GM21529 (cell line): ENCODE measurements around the gene PRKCSH.
"Not testable (repeated sequence)": the region's sequence is repeated elsewhere in the genome, so short reads cannot be mapped to it uniquely, and the experiment has no call there.

Experiments
- ATAC-seq: cut with Tn5 transposase; IDR thresholded peaks from one replicate; pipeline ENCODE4 v1.9.1; 2021; ENCODE audit not compliant: unreplicated experiment

PRKCSH gene

DNA sequence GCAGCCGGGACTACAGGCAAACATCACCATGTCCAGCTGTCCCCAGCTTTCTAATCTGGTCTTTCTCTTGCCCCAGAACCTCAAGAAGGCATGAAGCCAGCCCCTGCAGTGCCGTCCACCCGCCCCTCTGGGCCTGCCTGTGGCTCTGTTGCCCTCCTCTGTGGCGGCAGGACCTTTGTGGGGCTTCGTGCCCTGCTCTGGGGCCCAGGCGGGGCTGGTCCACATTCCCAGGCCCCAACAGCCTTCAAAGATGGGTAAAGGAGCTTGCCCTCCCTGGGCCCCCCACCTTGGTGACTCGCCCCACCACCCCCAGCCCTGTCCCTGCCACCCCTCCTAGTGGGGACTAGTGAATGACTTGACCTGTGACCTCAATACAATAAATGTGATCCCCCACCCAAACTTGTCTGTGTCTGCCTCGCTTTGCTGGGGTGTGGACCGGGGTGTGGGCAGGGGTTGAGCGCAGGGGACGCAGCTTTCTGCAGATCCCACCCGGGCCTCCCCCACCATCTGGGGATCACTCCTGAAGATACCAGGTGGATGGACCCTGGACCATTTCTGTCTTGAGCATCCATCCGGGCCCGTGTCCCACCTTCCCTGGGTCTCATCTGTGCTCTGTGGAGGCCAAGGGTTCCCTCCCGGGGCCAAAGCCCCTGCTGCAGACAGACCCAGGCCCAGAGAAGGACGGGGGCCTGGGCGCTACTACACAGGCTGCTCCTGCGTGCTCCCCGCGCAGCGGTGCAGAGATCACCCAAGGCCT lies 15.3 kb downstream of the PRKCSH start:
- no peak for ATAC-seq

DNA sequence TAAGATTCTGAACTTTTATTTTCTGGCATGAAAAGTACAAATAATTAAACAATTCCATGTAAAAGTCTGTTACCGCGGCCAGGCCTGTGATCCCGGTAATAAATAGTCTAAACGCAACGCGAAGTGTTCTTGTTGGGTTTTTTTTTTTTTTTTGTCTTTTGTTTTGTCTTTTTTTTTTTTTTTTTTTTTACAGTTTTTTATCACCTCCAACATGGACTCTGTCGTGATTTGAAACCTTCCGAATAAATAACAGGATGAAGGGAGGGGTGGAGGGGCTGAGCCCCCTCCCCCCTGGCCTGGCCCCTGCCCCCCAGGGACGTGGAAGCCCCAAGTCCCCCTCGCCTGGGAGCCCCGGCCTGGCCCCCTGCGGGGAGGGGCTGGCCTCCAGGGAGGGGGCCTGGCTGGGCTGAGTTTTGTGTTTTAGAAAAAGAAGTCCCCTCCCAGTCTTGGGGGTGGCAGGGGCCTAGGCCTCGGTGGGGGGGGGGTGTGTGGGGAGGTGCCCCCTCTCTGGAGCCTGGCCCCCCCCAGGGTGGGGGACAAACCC lies 16.0 kb downstream of the PRKCSH start:
- ATAC-seq: no peak

DNA sequence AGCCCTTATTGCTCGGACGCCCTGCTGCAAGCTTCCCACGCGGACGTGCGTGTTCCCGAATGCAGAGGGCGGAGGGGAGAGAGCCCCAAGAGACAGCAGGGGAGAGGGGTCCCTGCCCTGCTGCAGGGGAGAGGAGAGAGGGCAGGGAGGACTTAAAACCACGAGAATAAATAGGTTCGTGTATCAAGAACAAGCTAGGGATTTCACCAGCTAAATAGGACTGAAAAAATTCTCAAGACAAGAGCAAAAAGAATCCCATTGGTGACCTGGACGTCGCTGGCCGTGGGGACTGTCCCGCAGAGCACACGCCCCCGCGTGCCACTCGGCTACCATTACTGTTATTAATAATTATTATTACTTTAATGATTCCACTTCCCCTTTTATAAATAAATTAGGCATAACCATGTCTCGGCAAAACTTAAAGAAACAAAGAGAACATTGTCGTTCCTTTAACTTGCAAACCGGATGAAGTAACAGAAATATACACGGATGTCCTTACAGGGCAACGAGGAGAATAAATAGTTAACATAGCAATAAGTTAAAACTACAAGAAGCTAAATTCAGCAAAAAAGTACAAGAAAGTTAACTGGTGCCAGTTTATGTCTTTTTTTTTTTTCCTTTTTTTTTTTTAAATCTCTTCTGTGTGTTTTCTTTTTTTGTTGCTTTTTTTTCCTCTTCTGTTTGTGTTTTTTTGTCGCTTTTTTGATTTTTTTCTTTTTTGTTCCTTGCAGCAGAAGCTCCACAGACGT lies 16.6 kb downstream of the PRKCSH start:
- ATAC-seq: no peak

DNA sequence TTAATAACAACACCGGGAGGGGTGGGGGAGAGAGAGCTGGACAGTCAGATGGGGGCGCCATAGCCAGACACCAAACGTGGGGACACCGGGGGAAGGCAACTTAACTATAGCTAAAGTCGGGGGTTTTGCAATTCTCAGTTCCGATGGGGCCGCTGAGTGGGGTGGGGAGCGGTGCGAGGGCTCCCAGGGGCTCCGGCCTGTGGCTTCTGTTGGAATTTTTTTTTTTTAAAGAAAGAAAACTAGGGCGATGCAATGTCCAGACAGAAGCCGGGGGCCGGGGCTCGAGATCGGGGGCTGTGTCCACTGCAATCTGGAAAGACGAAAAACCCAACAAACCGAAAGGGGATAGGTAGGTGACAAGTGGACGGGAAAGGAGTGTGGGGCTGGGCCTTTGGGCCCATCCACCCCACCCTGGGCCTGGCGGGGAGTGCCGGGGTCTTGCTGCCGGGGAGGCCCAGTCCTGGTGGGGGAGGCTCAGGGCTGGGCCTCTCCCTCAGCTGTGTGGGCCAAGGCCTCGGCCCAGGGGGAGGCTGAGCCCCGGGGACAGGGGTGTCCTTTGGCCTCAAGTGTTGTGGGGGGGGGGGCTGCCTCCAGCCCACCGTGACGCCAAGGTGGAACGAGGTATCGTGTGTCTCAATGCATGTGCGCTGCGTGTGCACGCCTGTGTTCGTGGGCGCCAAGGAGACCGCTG lies 17.3 kb downstream of the PRKCSH start:
- no peak for ATAC-seq

DNA sequence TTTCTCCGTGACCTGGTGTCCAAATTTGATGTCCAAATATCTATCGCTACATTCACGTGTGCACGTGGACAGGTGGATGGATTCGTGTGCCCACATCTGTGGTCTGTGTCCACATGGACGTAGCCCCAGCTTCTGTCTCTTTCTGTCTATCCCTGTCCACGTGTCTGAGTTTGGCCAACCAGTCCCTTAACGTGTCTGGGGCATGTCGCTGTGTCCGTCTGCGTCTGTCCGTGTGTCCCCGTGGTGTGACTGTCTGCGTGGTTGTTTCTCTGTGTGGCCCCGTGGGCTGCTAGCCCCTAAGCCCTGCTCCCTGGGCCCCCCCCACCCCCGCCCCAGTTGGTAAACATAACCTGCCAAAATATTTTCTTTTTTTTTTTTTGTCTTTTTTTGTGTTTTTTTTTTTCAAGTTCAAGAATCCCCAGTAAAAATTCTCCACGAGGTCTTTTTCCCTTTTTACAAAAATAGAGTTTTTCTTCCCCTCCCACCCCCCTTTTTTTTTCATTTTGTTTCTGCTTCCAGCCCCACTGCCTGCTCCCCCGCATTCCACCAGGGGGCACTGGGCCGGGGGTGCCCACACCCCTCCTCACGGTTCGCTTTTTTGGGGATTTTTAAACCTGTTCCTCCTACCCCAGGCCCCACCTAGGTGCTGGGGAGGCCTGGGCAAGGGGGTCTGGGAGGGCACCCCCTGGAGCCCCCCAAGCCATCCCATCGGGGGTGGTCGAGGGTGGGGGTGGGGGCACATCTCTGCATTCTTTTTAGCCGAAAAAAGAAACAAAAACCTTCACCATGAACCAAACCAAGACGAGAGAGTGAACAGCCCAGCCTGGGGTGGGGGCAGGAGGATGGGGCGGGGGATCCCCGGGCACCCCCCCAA lies 18.3 kb downstream of the PRKCSH start:
- no peak for ATAC-seq

DNA sequence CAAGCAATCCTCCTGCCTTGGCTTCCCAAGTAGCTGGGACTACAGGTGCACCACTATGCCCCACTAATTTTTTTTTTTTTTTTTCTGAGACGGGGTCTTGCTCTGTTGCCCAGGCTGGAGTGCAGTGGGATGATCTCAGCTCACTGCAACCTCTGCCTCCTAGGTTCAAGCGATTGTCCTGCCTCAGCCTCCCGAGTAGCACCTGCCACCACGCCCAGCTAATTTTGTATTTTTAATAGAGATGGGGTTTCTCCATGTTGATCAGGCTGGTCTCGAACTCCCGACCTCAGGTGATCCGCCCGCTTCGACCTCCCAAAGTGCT lies 19.8 kb downstream of the PRKCSH start:
- not testable (repeated sequence) for ATAC-seq

DNA sequence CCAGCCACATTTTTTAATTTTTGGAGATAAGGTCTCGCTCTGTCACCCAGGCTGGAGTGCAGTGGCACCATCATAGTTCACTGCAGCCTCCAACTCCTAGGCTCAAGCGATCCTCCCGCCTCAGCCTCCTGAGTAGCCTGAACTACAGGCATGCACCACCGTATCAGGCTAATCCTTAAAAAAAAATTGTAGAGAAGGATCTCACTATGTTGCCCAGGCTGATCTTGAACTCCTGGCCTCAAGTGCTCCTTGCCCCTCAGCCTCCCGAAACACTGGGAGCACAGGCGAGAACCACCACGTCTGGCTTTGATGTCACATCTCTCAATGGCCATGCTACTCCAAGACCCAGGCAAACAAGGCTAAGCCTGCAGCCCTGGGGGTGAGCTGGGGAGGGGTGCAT lies 21.2 kb downstream of the PRKCSH start:
- no peak for ATAC-seq

DNA sequence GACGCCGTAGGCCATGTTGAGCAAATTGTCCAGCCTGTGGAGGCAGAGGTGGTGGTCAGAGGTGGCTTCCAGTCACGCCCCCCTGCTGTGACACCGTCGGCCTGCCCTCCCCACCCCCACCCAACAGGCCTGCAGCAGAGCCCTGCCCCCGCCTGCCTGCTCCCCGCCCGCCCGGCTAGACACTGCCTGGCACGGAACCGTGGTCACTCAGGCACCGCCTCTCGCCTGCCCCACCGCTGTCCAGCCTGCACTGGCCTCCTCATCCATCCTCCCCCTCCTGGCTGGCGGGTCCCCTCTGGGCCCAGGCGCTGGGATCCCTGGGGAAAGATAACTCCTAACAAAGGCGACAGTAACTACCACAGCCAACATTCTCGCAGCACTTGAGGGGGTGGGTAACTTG lies 21.7 kb downstream of the PRKCSH start:
- no peak for ATAC-seq

DNA sequence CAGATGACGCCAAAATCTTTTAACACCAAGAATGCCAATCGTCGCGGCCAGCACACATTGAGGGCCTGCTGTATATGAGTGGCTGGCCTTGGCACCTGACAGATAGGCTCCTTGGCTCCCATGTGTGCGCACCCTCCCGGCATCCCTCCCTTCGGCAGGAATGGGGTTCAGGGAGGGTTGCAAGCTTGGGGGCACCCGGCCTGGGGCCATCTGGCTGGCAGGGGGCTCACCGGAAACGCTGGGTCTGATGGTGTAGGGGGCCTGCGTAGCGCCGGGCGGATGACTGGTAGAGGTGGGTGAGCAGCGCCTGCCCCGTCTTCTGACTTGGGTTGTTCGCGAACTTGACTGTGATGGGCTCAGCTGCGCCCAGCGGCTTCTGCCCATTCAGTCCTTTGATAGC lies 22.4 kb downstream of the PRKCSH start:
- no peak for ATAC-seq

DNA sequence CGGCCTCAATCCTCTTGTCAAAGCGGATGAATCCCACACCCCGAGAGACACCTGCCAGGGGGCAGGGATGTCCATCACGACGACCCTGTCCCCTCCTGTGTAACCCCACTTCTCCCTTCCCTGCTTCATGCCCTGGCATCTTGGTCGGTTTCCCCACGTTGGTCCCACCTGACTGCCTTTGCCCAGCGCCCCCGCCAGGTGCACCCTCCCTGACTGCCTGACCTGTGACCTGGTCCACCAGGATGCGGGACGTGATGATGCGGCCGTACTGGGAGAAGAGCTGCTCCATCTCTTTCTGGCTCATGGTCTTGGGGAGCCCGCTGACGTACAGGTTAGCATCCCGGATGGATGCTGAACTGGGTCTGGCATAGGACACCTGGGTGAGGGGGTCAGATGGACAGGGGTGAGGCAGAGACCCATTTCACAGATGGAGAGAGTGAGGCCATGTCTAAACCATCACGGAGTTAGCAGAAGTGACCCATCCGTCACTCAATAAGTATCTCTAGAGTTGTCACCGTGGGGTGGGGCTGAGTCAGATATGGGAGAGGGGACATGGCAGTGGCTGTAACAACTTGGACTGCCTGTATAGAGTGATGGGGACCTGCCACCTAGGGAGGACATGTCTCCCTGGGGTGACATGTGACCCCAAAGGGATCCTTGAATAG lies 22.9 kb downstream of the PRKCSH start:
- no peak for ATAC-seq

DNA sequence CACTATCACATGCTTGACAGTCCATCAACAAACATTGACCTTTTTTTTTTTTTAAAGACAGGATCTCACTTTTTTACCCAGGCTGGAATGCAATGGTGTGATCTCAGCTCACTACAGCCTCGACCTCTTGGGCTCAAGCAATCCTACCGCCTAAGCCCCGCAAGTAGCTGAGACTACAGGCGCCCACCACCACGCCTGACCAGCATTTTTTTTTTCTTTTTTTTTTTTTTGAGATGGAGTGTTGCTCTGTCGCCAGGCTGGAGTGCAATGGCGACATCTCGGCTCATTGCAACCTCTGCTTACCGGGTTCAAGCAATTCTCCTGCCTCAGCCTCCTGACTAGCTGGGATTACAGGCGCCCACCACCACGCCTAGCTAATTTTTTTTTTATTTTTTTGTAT lies 23.5 kb downstream of the PRKCSH start:
- ATAC-seq: not testable (repeated sequence)

DNA sequence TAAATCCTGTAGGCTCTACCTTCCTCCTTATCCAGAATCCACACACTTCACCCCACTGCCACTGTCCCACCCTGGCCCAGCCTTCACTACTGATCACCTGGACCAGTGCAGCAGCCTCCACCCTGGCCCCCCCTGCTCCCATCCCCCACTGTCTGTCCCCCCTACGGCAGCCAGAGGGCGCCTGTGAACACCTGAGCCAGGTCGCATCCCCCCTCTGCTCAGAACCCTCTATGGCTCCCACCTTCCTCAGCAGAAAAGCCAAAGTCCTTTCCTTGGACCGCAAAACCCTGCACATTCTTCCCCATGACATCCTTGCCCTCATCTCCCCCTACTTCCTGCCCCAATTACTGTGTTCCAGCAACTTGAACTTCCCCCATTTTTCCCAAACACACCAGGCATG lies 24.8 kb downstream of the PRKCSH start:
- ATAC-seq: no peak

DNA sequence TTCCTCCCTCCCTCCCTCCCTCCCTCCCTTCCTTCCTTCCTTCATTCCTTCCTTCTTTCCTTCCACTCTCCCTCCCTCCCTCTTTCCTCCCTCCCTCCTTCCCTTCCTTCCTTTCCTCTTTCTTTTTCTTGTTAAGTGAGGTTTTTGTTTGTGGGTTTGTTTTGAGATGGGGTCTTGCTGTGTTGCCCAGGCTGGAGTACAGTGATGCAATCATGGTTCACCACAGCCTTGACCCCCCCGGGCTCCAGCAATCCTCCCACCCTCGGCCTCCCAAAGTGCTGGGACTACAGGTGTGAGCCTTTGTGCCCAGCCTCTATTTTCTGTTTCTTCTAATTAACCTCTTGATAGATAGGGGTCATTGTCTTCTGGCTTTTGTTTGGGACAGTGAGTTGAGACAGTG lies 26.0 kb downstream of the PRKCSH start:
- no peak for ATAC-seq

DNA sequence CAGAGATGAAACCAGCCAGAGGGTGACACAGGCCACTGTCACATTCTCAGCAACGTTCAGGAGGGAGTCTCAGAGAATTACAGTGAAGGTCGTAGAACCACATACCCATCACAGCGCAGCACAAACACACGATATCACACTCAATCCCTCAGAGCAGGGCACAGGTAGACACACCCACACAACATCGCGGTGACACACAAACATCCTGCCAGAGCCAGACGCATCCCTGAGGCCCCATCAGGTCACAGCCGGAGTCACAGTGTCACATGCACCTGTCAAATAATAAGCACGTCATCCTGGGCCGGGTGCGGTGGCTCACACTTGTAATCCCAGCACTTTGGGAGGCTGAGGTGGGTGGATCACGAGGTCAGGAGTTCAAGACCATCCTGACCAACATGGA lies 28.0 kb downstream of the PRKCSH start:
- ATAC-seq: no peak

DNA sequence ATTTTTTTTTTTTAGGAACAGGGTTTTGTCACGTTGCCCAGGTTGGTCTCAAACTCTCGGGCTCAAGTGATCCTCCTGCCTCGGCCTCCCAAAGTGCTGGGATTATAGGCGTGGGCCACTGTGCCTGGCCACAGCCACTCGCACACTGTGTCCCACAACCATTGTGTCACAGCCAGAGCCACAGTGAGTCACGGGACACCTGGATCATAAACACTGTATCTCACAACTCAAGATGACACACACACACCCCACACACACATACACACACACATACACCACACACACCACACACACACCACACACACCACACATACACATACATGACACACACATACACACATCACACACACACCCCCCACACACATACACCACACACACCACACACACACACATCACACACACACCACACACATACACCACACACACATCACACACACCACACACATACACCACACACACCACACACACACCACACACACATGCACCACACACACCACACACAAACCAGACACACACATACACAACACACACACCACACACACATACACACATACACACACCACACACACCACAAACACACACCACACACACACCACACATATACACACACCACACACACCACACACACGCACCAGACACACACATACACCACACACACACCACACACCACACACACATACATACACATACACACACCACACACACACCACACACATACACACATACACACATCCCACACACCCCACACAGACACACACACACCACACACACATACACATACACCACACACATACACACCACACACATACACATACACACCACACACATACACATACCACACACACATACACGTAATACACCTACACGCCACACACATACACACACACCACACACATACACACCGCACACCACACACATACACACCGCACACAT lies 29.2 kb downstream of the PRKCSH start:
- ATAC-seq: no peak

DNA sequence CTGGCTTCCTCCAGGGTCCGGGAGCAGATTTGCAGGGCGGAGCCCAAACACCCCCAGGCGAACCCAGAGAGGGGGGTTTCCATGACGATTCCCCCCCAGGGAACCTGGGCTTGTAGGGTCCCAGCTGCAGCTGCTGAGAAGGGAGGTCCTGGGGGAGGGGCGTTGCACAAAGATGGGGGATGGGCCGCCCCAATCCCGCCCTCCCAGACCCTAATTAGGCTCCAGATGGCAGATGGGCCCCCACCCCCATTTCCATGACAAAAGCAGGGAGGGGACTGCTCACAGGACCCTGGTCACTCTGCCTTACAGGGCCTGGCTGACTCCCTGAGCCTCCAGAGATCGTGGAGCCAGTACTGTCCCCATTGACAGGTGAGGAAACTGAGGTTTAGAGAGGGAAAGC lies 30.2 kb downstream of the PRKCSH start:
- no peak for ATAC-seq

DNA sequence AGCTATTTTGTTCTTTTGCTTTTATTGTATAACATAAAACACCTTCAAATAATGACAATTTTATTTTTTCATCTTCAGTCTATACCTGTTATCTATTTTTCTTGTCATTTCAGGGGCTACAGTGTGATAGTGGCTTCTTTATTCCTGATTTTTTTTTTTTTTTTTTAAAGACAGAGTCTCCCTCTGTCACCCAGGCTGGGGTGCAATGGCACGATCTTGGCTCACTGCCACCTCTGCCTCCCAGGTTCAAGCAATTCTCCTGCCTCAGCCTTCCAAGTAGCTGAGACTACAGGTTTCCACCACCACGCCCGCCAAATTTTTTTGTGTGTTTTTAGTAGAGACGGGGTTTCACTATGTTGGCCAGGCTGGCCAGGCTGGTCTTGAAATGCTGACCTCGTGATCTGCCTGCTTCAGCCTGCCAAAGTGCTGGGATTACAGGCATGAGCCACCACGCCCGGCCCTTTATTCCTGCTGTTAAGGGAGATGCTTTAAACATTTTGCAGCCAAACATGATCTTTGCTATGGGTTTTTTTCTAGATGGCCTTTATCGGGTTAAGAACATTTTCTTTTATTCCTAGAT lies 32.9 kb downstream of the PRKCSH start:
- not testable (repeated sequence) for ATAC-seq

DNA sequence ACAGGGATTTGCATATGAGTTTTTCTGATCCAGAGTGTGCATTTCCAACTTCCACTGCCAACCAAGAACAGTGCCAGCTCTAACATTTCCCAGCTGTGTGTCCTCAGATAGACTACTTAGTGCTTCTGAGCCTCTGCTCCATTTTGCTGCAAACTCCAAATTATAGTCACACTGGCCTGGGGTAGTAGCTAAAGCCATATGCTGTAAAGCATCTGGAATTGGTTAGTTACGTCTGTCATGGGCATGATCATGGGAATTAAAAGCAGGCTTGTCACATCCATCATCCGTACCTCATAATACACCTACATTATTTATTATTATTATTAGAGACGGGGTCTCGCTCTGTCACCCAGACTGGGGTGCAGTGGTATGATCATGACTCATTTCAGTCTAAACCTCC lies 38.3 kb downstream of the PRKCSH start:
- ATAC-seq: no peak

DNA sequence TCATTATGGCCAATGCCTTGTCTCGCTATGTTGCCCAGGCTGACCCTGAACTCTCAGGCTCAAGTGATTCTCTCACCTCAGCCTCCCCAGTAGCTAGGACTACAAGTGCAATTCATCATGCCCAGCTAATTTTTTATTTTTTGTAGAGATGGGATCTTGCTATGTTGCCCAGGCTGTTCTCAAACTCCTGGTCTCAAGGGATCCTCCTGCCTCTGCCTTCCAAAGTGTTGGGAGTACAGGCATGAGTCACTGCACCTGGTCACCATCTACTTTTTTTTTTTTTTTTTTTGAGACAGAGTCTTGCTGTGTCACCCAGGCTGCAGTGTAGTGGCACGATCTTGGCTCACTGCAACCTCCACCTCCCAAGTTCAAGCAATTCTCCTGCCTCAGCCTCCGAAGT lies 39.9 kb downstream of the PRKCSH start:
- not testable (repeated sequence) for ATAC-seq
